Mesothelial cell of epicardium (in vitro differentiated cells): ENCODE data around the gene TMEM39A. TPM values are rescaled to one million over a fixed set of nuclear protein-coding genes. Genes with fewer than 3 reads are reported as not detected.

Experiments
- DNase-seq, 2 experiments: peaks; one replicate each; pipeline ENCODE4 v3.0.0; 2021; ENCODE audit warnings: low spot score in 2 of 2; ENCODE audit not compliant: unreplicated experiment in 2 of 2
- H3K27ac Mint-ChIP-seq: 2 replicates; pipeline ENCODE4 v1.8.0; 2021; ENCODE audit warnings: mixed read lengths
- H3K27me3 Mint-ChIP-seq: 2 replicates; pipeline ENCODE4 v1.8.0; 2021; ENCODE audit warnings: low read depth, mixed read lengths
- H3K36me3 Mint-ChIP-seq: 2 replicates; pipeline ENCODE4 v1.8.0; 2021; ENCODE audit warnings: mixed read lengths
- H3K4me1 Mint-ChIP-seq: 2 replicates; pipeline ENCODE4 v1.8.0; 2021; ENCODE audit warnings: mixed read lengths
- H3K4me3 Mint-ChIP-seq: 2 replicates; pipeline ENCODE4 v1.8.0; 2021; ENCODE audit warnings: mild to moderate bottlenecking, moderate library complexity, mixed read lengths
- H3K9me3 Mint-ChIP-seq: 2 replicates; pipeline ENCODE4 v1.8.0; 2021; ENCODE audit warnings: mixed read lengths
- CTCF ChIP-seq: fragments of 200-600 bp; sonication (generic); IDR thresholded peaks from one replicate; pipeline ENCODE4 v1.5.0; 2021; ENCODE audit warnings: antibody characterized with exemption; ENCODE audit not compliant: unreplicated experiment
- total RNA-seq: library from RNA; stranded (reverse); gene quantifications from 3 replicates; pipeline ENCODE4 v1.2.1, GENCODE V29; 2021

TMEM39A gene
- total RNA-seq, 1 donor from 2014 or later = 75.6 TPM

GRCh38 chr3:119492810-119493209 lies 29.4 kb upstream of the TMEM39A start:
- Mint-ChIP-seq H3K4me3 (no peak overlapping the region), H3K27me3 (no peaks in the 10 kb centered on the region), H3K9me3 (no peaks in the 10 kb centered on the region), H3K27ac (no peak overlapping the region), H3K36me3 (peaks cover 7% of the 10 kb centered on the region), H3K4me1 (peaks cover 10% of the 10 kb centered on the region)
- no peak for DNase-seq
- TF ChIP-seq CTCF = no peak

GRCh38 chr3:119492128-119492527 lies 28.7 kb upstream of the TMEM39A start:
- Mint-ChIP-seq H3K4me1 (peaks cover 3% of the 10 kb centered on the region), H3K27me3 (no peaks in the 10 kb centered on the region), H3K9me3 (no peaks in the 10 kb centered on the region), H3K36me3 (peaks cover 7% of the 10 kb centered on the region), H3K4me3 (no peak overlapping the region), H3K27ac (no peak overlapping the region)
- DNase-seq = no peak
- TF ChIP-seq CTCF = no peak

GRCh38 chr3:119490153-119490552 lies 26.7 kb upstream of the TMEM39A start:
- DNase-seq = no peak
- H3K36me3 Mint-ChIP-seq = peaks cover 19% of the 10 kb centered on the region
- no peaks in the 10 kb centered on the region for H3K4me1 Mint-ChIP-seq
- H3K27ac Mint-ChIP-seq = no peak overlapping the region
- H3K4me3 Mint-ChIP-seq = no peak overlapping the region
- no peak for TF ChIP-seq CTCF
- no peaks in the 10 kb centered on the region for H3K27me3 Mint-ChIP-seq
- H3K9me3 Mint-ChIP-seq = no peaks in the 10 kb centered on the region

GRCh38 chr3:119485563-119485962 lies 22.1 kb upstream of the TMEM39A start:
- no peak for DNase-seq
- no peak overlapping the region for H3K27ac Mint-ChIP-seq
- peaks cover 15% of the 10 kb centered on the region for H3K36me3 Mint-ChIP-seq
- no peaks in the 10 kb centered on the region for H3K9me3 Mint-ChIP-seq
- H3K4me3 Mint-ChIP-seq = no peak overlapping the region
- no peaks in the 10 kb centered on the region for H3K4me1 Mint-ChIP-seq
- TF ChIP-seq CTCF = no peak
- no peaks in the 10 kb centered on the region for H3K27me3 Mint-ChIP-seq

GRCh38 chr3:119483101-119483500 lies 19.7 kb upstream of the TMEM39A start:
- Mint-ChIP-seq H3K4me1 (no peaks in the 10 kb centered on the region), H3K27ac (no peak overlapping the region), H3K9me3 (no peaks in the 10 kb centered on the region), H3K4me3 (no peak overlapping the region), H3K36me3 (peaks cover 23% of the 10 kb centered on the region), H3K27me3 (no peaks in the 10 kb centered on the region)
- no peak for DNase-seq
- no peak for TF ChIP-seq CTCF

GRCh38 chr3:119481079-119481478 lies 17.7 kb upstream of the TMEM39A start:
- Mint-ChIP-seq H3K27ac (no peak overlapping the region), H3K36me3 (peaks cover 24% of the 10 kb centered on the region), H3K9me3 (no peaks in the 10 kb centered on the region), H3K4me1 (no peaks in the 10 kb centered on the region), H3K4me3 (no peak overlapping the region), H3K27me3 (no peaks in the 10 kb centered on the region)
- DNase-seq = no peak
- no peak for TF ChIP-seq CTCF
